OCI-LY7 (cell line): ENCODE results near the gene SYNJ2. TPM values are rescaled to one million over a fixed set of nuclear protein-coding genes. Genes with fewer than 3 reads are reported as not detected.

Experiments
- BruUV-seq: library from RNA; stranded (reverse); fragments of 400-500 nt; replicated peaks from 2 replicates; lab custom pipeline; 2021; lab: Mats Ljungman, UMichigan
- CTCF ChIA-PET: fragments of 300-600 bp; sonication (Branson Sonifier 250); formaldehyde crosslinking; loops from one replicate; lab custom pipeline; 2022; ENCODE audit warnings: antibody characterized with exemption; ENCODE audit not compliant: unreplicated experiment; lab: Charles Lee
- POLR2A ChIA-PET: fragments of 300-600 bp; sonication (Branson Sonifier 250); formaldehyde crosslinking; loops from one replicate; lab custom pipeline; 2022; ENCODE audit warnings: antibody characterized with exemption; lab: Charles Lee
- DNase-seq: peaks from one replicate; pipeline ENCODE4 v3.0.0-alpha.2; 2015; ENCODE audit warnings: low spot score
- H2AFZ ChIP-seq: fragments of 200-600 bp; sonication (generic), shearing (Covaris generic); 2 replicates; pipeline ENCODE4 v1.6.1; 2014; ENCODE audit warnings: mild to moderate bottlenecking, antibody characterized with exemption, low read length, moderate library complexity
- H3K27ac ChIP-seq: fragments of 200-600 bp; sonication (generic); 2 replicates; pipeline ENCODE4 v1.5.1; 2014; ENCODE audit warnings: mixed run types, low read depth, mild to moderate bottlenecking, moderate library complexity, low read length, inconsistent platforms; ENCODE audit not compliant: poor library complexity, severe bottlenecking
- H3K36me3 ChIP-seq: fragments of 200-600 bp; sonication (generic); 2 replicates; pipeline ENCODE4 v1.6.1; 2014; ENCODE audit warnings: mild to moderate bottlenecking, antibody characterized with exemption, low read length, moderate library complexity, mixed read lengths; ENCODE audit not compliant: insufficient read depth
- H3K4me1 ChIP-seq: fragments of 200-600 bp; sonication (generic); 2 replicates; pipeline ENCODE4 v1.5.1; 2014; ENCODE audit warnings: mild to moderate bottlenecking, low read length; ENCODE audit not compliant: insufficient read depth, poor library complexity, severe bottlenecking
- H3K4me2 ChIP-seq: fragments of 200-600 bp; sonication (generic); 2 replicates; pipeline ENCODE4 v1.6.1; 2014; ENCODE audit warnings: mild to moderate bottlenecking, low read length
- H3K4me3 ChIP-seq: fragments of 200-600 bp; sonication (generic); 2 replicates; pipeline ENCODE4 v1.5.1; 2014; ENCODE audit warnings: mild to moderate bottlenecking, low read depth, low read length; ENCODE audit not compliant: poor library complexity, severe bottlenecking
- H3K79me2 ChIP-seq: fragments of 200-600 bp; sonication (generic); 2 replicates; pipeline ENCODE4 v1.6.1; 2016; ENCODE audit warnings: low read depth, mild to moderate bottlenecking, low read length, moderate library complexity, mixed read lengths; ENCODE audit not compliant: insufficient read depth
- H3K9me2 ChIP-seq: fragments of 200-600 bp; sonication (generic); 2 replicates; pipeline ENCODE4 v1.6.1; 2016; ENCODE audit warnings: mild to moderate bottlenecking, low read length, mixed read lengths; ENCODE audit not compliant: insufficient read depth
- H3K9me3 ChIP-seq: fragments of 200-600 bp; sonication (generic); 2 replicates; pipeline ENCODE4 v1.6.1; 2014; ENCODE audit warnings: mild to moderate bottlenecking, mixed run types, low read length, mixed read lengths
- H4K20me1 ChIP-seq: fragments of 200-600 bp; sonication (generic); 2 replicates; pipeline ENCODE4 v1.6.1; 2014; ENCODE audit warnings: mild to moderate bottlenecking, antibody characterized with exemption, low read length, moderate library complexity, mixed read lengths; ENCODE audit not compliant: insufficient read depth
- CTCF ChIP-seq: fragments of 200-600 bp; sonication (generic); conservative IDR thresholded peaks from 2 replicates; pipeline ENCODE4 v1.5.1; 2014; ENCODE audit warnings: mild to moderate bottlenecking, antibody characterized with exemption, low read length, moderate library complexity, mixed read lengths
- EZH2phosphoT487 ChIP-seq: fragments of 200-600 bp; sonication (generic); IDR thresholded peaks from 2 replicates; pipeline ENCODE4 v1.6.1; 2018; ENCODE audit warnings: low read depth, borderline replicate concordance, mild to moderate bottlenecking, mixed run types, antibody characterized with exemption, low read length, moderate library complexity, mixed read lengths
- intact Hi-C: fragments of 100-400 bp; cut with micrococcal nuclease; formaldehyde crosslinking; loops from one replicate; pipeline ENCODE4 v1.10.0; 2022; ENCODE audit not compliant: unreplicated experiment
- total RNA-seq, 2 experiments: library from RNA; depleted of rRNA in 1 of 2; stranded (reverse); fragments of >200 nt in 1 of 2; shearing (Covaris generic) in 1 of 2; gene quantifications; 2 replicates each; pipeline ENCODE4 v1.2.3, GENCODE V29; 2014 to 2022

SYNJ2 gene
- total RNA-seq, 2 experiments from 2014 or later, result 0.21 TPM; not detected in 1

- H4K20me1 ChIP-seq, result no peaks in the 10 kb centered on the region
- H3K9me2 ChIP-seq, result no peaks in the 10 kb centered on the region
- no peak overlapping the region for H3K4me3 ChIP-seq
- no TSS peak for BruUV-seq
- H3K9me3 ChIP-seq, result no peaks in the 10 kb centered on the region
- no peak overlapping the region for H3K27ac ChIP-seq
- no peaks in the 10 kb centered on the region for H3K36me3 ChIP-seq
- intact Hi-C loops, result no loop called here
- no peaks in the 10 kb centered on the region for H3K79me2 ChIP-seq
- ChIA-PET POLR2A (interaction anchor here (0.7 kb wide), 1 partner anchor 94 kb away, joined by 3 read pairs; no protein-coding TSS in a partner anchor), CTCF (no interaction called here)
- no peak for TF ChIP-seq CTCF
- TF ChIP-seq EZH2phosphoT487, result no peak
- H3K4me1 ChIP-seq, result no peaks in the 10 kb centered on the region
- no peak for DNase-seq
- H2AFZ ChIP-seq, result no peak overlapping the region
- no peak overlapping the region for H3K4me2 ChIP-seq
Measured at GRCh38 chr6:158049055-158050028, 67.7 kb downstream of the SYNJ2 start.

GRCh38 chr6:158050107-158050735 is 68.6 kb downstream of the SYNJ2 start:
- H3K27ac ChIP-seq, result no peak overlapping the region
- intact Hi-C loops, result no loop called here
- no peaks in the 10 kb centered on the region for H3K79me2 ChIP-seq
- no peak overlapping the region for H2AFZ ChIP-seq
- ChIA-PET POLR2A (no interaction called here), CTCF (no interaction called here)
- H3K36me3 ChIP-seq, result no peaks in the 10 kb centered on the region
- no peak overlapping the region for H3K4me3 ChIP-seq
- TF ChIP-seq EZH2phosphoT487 (no peak), CTCF (no peak)
- no peak for DNase-seq
- H3K9me2 ChIP-seq, result no peaks in the 10 kb centered on the region
- no peak overlapping the region for H3K4me2 ChIP-seq
- no peaks in the 10 kb centered on the region for H3K4me1 ChIP-seq
- H4K20me1 ChIP-seq, result no peaks in the 10 kb centered on the region
- H3K9me3 ChIP-seq, result no peaks in the 10 kb centered on the region
- BruUV-seq, result no TSS peak
